Measurements from ENCODE around the gene PAH.

DNA sequence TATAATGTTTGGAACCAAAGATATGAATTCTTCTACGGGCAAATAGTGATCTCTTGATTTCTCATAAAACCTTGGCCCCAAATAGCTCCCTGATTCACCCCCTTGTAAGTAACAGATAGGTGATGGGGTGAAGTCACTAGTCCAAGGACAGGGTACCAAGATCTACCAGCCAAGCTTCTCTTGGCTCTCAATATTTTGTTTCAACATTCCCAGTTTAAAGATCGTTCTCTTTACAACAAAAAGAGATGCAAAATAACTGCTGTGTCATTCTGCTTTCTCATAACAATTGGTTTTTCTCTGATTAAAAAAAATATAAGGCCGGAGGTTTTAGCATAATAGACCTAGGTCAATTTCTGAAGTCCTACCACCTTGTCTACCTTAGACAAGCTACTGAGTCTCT, 11.8 kb downstream of the PAH start:
- TF ChIP-seq, protein P1, sequence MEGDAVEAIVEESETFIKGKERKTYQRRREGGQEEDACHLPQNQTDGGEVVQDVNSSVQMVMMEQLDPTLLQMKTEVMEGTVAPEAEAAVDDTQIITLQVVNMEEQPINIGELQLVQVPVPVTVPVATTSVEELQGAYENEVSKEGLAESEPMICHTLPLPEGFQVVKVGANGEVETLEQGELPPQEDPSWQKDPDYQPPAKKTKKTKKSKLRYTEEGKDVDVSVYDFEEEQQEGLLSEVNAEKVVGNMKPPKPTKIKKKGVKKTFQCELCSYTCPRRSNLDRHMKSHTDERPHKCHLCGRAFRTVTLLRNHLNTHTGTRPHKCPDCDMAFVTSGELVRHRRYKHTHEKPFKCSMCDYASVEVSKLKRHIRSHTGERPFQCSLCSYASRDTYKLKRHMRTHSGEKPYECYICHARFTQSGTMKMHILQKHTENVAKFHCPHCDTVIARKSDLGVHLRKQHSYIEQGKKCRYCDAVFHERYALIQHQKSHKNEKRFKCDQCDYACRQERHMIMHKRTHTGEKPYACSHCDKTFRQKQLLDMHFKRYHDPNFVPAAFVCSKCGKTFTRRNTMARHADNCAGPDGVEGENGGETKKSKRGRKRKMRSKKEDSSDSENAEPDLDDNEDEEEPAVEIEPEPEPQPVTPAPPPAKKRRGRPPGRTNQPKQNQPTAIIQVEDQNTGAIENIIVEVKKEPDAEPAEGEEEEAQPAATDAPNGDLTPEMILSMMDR (IDR thresholded peaks at IDR 0.05), result no peak
- no peak for TF ChIP-seq POLR2A (IDR thresholded peaks at IDR 0.05)
